Measurements from ENCODE around the gene LYZL1.
"Not testable (repeated sequence)": the region's sequence is repeated elsewhere in the genome, so short reads cannot be mapped to it uniquely, and the experiment has no call there.

LYZL1 gene

GRCh38 chr10:29308142-29308541, 19.3 kb downstream of the LYZL1 start:
- not testable (repeated sequence) for DNase-seq (ENCODE audit: low spot score)

- no peak for DNase-seq (ENCODE audit: low spot score)
These were observed 20.6 kb downstream of the LYZL1 start for GRCh38 chr10:29309465-29309864.

- DNase-seq (ENCODE audit: low spot score), result not testable (repeated sequence)
These were observed 21.6 kb downstream of the LYZL1 start for GRCh38 chr10:29310463-29310862.

- DNase-seq (ENCODE audit: low spot score), result no peak
These were observed 24.2 kb downstream of the LYZL1 start for GRCh38 chr10:29313071-29313470.

GRCh38 chr10:29314726-29315125, 25.9 kb downstream of the LYZL1 start:
- no peak for DNase-seq (ENCODE audit: low spot score)

- DNase-seq (ENCODE audit: low spot score), result no peak
These were observed 26.9 kb downstream of the LYZL1 start for GRCh38 chr10:29315814-29316213.

- no peak for DNase-seq (ENCODE audit: low spot score)
These were observed 27.6 kb downstream of the LYZL1 start for GRCh38 chr10:29316308-29317026.

- no peak for DNase-seq (ENCODE audit: low spot score)
These were observed 28.2 kb downstream of the LYZL1 start for GRCh38 chr10:29317027-29317420.

GRCh38 chr10:29317423-29318021, 28.7 kb downstream of the LYZL1 start:
- DNase-seq (ENCODE audit: low spot score), result no peak

- peak; percentile 20 for DNase-seq (ENCODE audit: low spot score)
These were observed 29.5 kb downstream of the LYZL1 start for GRCh38 chr10:29318141-29319071.

- no peak for DNase-seq (ENCODE audit: low spot score)
These were observed 30.4 kb downstream of the LYZL1 start for GRCh38 chr10:29319205-29319781.

- not testable (repeated sequence) for DNase-seq (ENCODE audit: low spot score)
These were observed 31.8 kb downstream of the LYZL1 start for GRCh38 chr10:29320680-29321121.

- no peak for DNase-seq (ENCODE audit: low spot score)
These were observed 32.8 kb downstream of the LYZL1 start for GRCh38 chr10:29321656-29322055.

GRCh38 chr10:29322918-29323317, 34.0 kb downstream of the LYZL1 start:
- no peak for DNase-seq (ENCODE audit: low spot score)

- DNase-seq (ENCODE audit: low spot score), result no peak
These were observed 34.5 kb downstream of the LYZL1 start for GRCh38 chr10:29323367-29323766.

- no peak for DNase-seq (ENCODE audit: low spot score)
These were observed 35.5 kb downstream of the LYZL1 start for GRCh38 chr10:29324220-29324841.

GRCh38 chr10:29326299-29326698, 37.4 kb downstream of the LYZL1 start:
- no peak for DNase-seq (ENCODE audit: low spot score)

GRCh38 chr10:29326886-29327745, 38.2 kb downstream of the LYZL1 start:
- no peak for DNase-seq (ENCODE audit: low spot score)

GRCh38 chr10:29327746-29328102, 38.9 kb downstream of the LYZL1 start:
- no peak for DNase-seq (ENCODE audit: low spot score)

GRCh38 chr10:29328983-29329382, 40.1 kb downstream of the LYZL1 start:
- peak; percentile 82 for DNase-seq (ENCODE audit: low spot score)

- peak; percentile 24 for DNase-seq (ENCODE audit: low spot score)
These were observed 40.5 kb downstream of the LYZL1 start for GRCh38 chr10:29329420-29329819.

All from GM03348 (cell line).